ENCODE measurements around the gene NTRK2.

NTRK2 gene

GRCh38 chr9:84750152-84750865 is 80.8 kb downstream of the NTRK2 start:
- TF ChIP-seq FOXM1 (IDR thresholded peaks at IDR 0.05; ENCODE audit: borderline replicate concordance), result no peak
- TF ChIP-seq TARDBP (IDR thresholded peaks at IDR 0.05), result no peak
- no peak for TF ChIP-seq FOXK2 (IDR thresholded peaks at IDR 0.05)
- no peak for TF ChIP-seq LEF1 (IDR thresholded peaks at IDR 0.05; ENCODE audit: borderline replicate concordance)
- TF ChIP-seq SUZ12 (IDR thresholded peaks at IDR 0.05), result no peak
- TF ChIP-seq ELF4 (IDR thresholded peaks at IDR 0.05), result no peak
- TF ChIP-seq CTBP1 (IDR thresholded peaks at IDR 0.05; ENCODE audit: borderline replicate concordance), result no peak
- no peak for TF ChIP-seq BHLHE40 (IDR thresholded peaks at IDR 0.05; ENCODE audit: borderline replicate concordance)
- TF ChIP-seq ARNT (IDR thresholded peaks at IDR 0.05), result no peak
- no peak for TF ChIP-seq PKNOX1 (IDR thresholded peaks at IDR 0.05)
- TF ChIP-seq HDGF (IDR thresholded peaks at IDR 0.05; ENCODE audit: borderline replicate concordance), result no peak
- no peak for TF ChIP-seq ZNF384 (IDR thresholded peaks at IDR 0.05)
- TF ChIP-seq L3MBTL2 (conservative IDR thresholded peaks at IDR 0.05), result no peak
- no peak for TF ChIP-seq NFRKB (IDR thresholded peaks at IDR 0.05)
- TF ChIP-seq SP1 (IDR thresholded peaks at IDR 0.05), result no peak
- TF ChIP-seq FOXA1 (IDR thresholded peaks at IDR 0.05), result no peak
- ChIA-PET POLR2A (no interaction called here), CTCF (no interaction called here)
- DNase-seq (ENCODE audit: extremely low spot score), result no peak

- CTCF ChIA-PET, result no interaction called here
- DNase-seq (ENCODE audit: extremely low spot score), result no peak
- TF ChIP-seq SP1 (IDR thresholded peaks at IDR 0.05) (no peak), L3MBTL2 (conservative IDR thresholded peaks at IDR 0.05) (no peak), SUZ12 (IDR thresholded peaks at IDR 0.05) (no peak), FOXK2 (IDR thresholded peaks at IDR 0.05) (no peak), PKNOX1 (IDR thresholded peaks at IDR 0.05) (no peak), CTBP1 (IDR thresholded peaks at IDR 0.05; ENCODE audit: borderline replicate concordance) (no peak), TARDBP (IDR thresholded peaks at IDR 0.05) (no peak), ARNT (IDR thresholded peaks at IDR 0.05) (no peak), HDGF (IDR thresholded peaks at IDR 0.05; ENCODE audit: borderline replicate concordance) (no peak), LEF1 (IDR thresholded peaks at IDR 0.05; ENCODE audit: borderline replicate concordance) (no peak), FOXM1 (IDR thresholded peaks at IDR 0.05; ENCODE audit: borderline replicate concordance) (no peak), FOXA1 (IDR thresholded peaks at IDR 0.05) (no peak), NFRKB (IDR thresholded peaks at IDR 0.05) (no peak), ELF4 (IDR thresholded peaks at IDR 0.05) (no peak), ZNF384 (IDR thresholded peaks at IDR 0.05) (no peak)
- POLR2A ChIA-PET, result no interaction called here
Measured at GRCh38 chr9:84751921-84752320, 82.4 kb downstream of the NTRK2 start.

GRCh38 chr9:84754461-84754860 is 84.9 kb downstream of the NTRK2 start:
- no peak for TF ChIP-seq FOXK2 (IDR thresholded peaks at IDR 0.05)
- no peak for TF ChIP-seq TARDBP (IDR thresholded peaks at IDR 0.05)
- no peak for TF ChIP-seq SP1 (IDR thresholded peaks at IDR 0.05)
- TF ChIP-seq CTBP1 (IDR thresholded peaks at IDR 0.05; ENCODE audit: borderline replicate concordance), result no peak
- no peak for TF ChIP-seq ARNT (IDR thresholded peaks at IDR 0.05)
- no peak for TF ChIP-seq HDGF (IDR thresholded peaks at IDR 0.05; ENCODE audit: borderline replicate concordance)
- DNase-seq (ENCODE audit: extremely low spot score), result no peak
- ChIA-PET POLR2A (no interaction called here), CTCF (interaction anchor here (0.6 kb wide), 1 partner anchor 8 kb away, joined by 3 read pairs; no protein-coding TSS in a partner anchor)

- ChIA-PET CTCF (interaction anchor here (0.6 kb wide), 1 partner anchor 8 kb away, joined by 3 read pairs; no protein-coding TSS in a partner anchor), POLR2A (no interaction called here)
- DNase-seq (ENCODE audit: extremely low spot score), result no peak
- TF ChIP-seq ARNT (IDR thresholded peaks at IDR 0.05) (no peak), BHLHE40 (IDR thresholded peaks at IDR 0.05; ENCODE audit: borderline replicate concordance) (no peak), FOXA1 (IDR thresholded peaks at IDR 0.05) (no peak), LEF1 (IDR thresholded peaks at IDR 0.05; ENCODE audit: borderline replicate concordance) (no peak), ZNF384 (IDR thresholded peaks at IDR 0.05) (no peak), NFRKB (IDR thresholded peaks at IDR 0.05) (no peak), FOXM1 (IDR thresholded peaks at IDR 0.05; ENCODE audit: borderline replicate concordance) (no peak), SUZ12 (IDR thresholded peaks at IDR 0.05) (no peak), HDGF (IDR thresholded peaks at IDR 0.05; ENCODE audit: borderline replicate concordance) (no peak), PKNOX1 (IDR thresholded peaks at IDR 0.05) (no peak), CTBP1 (IDR thresholded peaks at IDR 0.05; ENCODE audit: borderline replicate concordance) (no peak)
Measured at GRCh38 chr9:84754881-84755280, 85.4 kb downstream of the NTRK2 start.

GRCh38 chr9:84755380-84755779 is 85.9 kb downstream of the NTRK2 start:
- TF ChIP-seq SUZ12 (IDR thresholded peaks at IDR 0.05), result no peak
- no peak for TF ChIP-seq LEF1 (IDR thresholded peaks at IDR 0.05; ENCODE audit: borderline replicate concordance)
- TF ChIP-seq SP1 (IDR thresholded peaks at IDR 0.05), result no peak
- TF ChIP-seq BHLHE40 (IDR thresholded peaks at IDR 0.05; ENCODE audit: borderline replicate concordance), result no peak
- no peak for TF ChIP-seq FOXK2 (IDR thresholded peaks at IDR 0.05)
- TF ChIP-seq NFRKB (IDR thresholded peaks at IDR 0.05), result no peak
- TF ChIP-seq PKNOX1 (IDR thresholded peaks at IDR 0.05), result no peak
- TF ChIP-seq ZNF384 (IDR thresholded peaks at IDR 0.05), result no peak
- no peak for TF ChIP-seq TARDBP (IDR thresholded peaks at IDR 0.05)
- TF ChIP-seq ELF4 (IDR thresholded peaks at IDR 0.05), result no peak
- no peak for TF ChIP-seq HDGF (IDR thresholded peaks at IDR 0.05; ENCODE audit: borderline replicate concordance)
- no peak for TF ChIP-seq FOXM1 (IDR thresholded peaks at IDR 0.05; ENCODE audit: borderline replicate concordance)
- no peak for TF ChIP-seq L3MBTL2 (conservative IDR thresholded peaks at IDR 0.05)
- CTCF ChIA-PET, result no interaction called here

More at GRCh38 chr9:84755380-84755779, 85.9 kb downstream of the NTRK2 start:
- POLR2A ChIA-PET, result no interaction called here
- no peak for DNase-seq (ENCODE audit: extremely low spot score)

Measured in HEK293T (cell line).